Measurements from ENCODE around the gene OR10K1.

The OR10K1 gene

GRCh38 chr1:158516966-158517365, 55.3 kb downstream of the OR10K1 start:
- TF ChIP-seq CTCF (IDR thresholded peaks at IDR 0.05; ENCODE audit: borderline replicate concordance, insufficient read depth, low read depth, low read length): no peak
- H3K4me3 ChIP-seq (ENCODE audit: low read depth, low read length): no peak overlapping the region
